NCI-H526 (cell line): ENCODE results near the gene ERC1.
A peak's percentile ranks its signal among the peaks of the same experiment; 100 is the strongest.

Source experiments
- DNase-seq, 2 experiments: peaks; one replicate each; lab custom pipeline; 2025; lab: John Stamatoyannopoulos, UW

ERC1 gene

DNA sequence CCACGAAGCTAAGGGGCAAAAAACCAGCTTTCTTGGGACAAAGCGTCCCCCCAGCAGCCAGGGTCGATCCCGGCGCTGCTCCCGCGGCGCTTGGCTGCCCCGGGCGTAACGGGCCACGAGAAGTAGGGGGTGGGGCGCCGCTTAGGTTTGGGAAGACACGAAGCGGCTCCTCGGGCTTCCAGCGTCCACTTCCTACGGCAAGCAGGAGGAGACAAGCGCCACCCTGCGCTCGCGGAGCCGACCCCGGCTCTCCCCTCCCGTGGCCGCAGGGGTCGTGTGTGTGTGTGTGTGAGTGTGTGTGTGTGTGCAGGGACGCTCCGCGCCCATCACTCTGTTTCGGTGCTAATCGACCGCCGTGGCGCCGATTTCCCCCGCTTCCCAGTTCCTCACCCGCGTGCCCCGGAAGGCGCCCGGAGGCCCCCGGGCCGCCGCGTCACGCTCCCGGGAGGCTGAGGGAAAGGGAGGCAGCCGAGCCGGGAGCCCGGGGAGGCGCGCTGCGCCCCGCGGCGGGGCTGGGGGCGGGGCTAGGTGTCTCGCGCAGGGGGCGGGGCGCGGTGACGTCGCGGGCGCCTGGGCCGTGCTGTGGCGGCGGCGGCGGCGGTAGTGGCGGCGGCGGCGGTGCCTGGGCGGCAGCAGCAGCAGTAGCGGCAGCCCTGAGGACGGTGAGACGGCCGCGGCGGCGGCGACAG is at the start of gene ERC1:
TSS of gene ERC1 (plus strand) at position 563 of the 689 bp plus-strand sequence. CDS start 36,681 bp downstream, outside the sequence.
- peak; percentile 67 to 94 for DNase-seq

DNA sequence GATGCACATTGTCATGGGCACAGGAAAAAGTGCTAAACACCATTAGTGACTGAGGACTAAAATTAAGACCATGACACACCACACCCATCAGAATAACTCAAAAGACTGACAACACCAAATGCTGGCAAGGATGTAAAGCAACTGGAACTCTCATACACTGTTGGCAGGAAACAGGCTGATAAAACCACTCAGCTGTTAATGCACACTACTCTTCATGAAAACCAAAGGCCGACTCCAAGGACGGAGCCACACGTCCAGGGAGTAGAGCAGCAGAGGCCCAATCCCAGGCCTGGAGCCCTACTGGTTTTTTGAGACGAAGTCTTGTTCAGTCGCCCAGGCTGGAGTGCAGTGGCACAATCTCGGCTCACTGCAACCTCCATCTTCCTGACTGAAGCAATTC is 48.0 kb upstream of the ERC1 start:
- DNase-seq, result no peak

DNA sequence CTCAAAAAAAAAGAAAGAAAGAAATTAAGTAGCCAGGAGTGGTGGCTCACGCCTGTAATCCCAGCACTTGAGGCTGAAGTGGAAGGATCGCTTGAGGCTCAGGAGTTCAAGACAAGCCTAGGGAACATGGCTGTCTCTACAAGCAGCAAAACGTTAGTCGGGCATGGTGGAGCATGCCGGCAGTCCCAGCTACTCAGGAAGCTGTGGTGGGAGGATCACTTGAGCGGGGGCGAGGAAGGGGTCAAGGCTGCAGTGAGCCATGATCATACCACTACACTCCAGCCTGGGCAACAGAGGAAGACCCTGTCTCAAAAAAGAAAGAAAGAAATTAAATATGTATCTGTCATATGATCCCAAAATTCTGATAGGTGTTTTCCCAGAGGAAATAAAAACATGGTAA is 46.8 kb upstream of the ERC1 start:
- DNase-seq, result no peak

DNA sequence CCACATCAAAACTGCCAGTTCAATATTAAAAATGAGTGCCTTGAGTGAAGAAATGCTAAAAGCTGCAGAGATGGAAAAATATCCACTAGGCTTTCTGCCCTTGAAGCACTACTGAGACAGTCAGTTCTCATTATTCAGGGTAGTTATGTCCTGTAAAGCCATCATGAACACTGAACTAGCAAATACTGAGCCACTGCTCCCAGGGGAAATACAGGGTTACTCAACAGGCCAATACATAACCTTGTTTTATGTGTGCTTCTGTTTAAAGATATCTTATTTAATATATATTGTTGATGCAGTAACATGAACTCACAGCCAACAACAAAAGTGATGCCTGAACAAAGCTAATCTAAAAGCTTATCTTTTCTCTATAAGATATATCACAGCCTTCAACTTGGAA is 44.8 kb upstream of the ERC1 start:
- DNase-seq, result no peak

DNA sequence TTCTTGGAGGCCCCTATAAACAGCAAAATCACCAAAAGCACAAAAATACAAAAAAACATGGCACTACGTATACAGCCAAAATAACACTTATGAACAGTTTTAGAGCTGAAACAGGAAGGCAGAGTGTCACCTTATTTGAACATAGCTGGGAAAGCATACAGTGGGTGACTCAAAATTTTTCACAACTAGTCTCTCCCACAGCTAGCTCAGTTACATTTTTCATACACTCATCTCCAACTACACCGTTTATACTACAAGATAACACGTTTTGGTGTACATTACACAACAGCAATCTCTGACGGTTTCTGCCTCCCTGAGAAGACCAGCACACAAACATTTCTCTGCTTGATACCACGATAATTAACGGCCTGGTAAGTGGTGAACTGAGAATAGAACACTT is 44.4 kb upstream of the ERC1 start:
- DNase-seq, result no peak

DNA sequence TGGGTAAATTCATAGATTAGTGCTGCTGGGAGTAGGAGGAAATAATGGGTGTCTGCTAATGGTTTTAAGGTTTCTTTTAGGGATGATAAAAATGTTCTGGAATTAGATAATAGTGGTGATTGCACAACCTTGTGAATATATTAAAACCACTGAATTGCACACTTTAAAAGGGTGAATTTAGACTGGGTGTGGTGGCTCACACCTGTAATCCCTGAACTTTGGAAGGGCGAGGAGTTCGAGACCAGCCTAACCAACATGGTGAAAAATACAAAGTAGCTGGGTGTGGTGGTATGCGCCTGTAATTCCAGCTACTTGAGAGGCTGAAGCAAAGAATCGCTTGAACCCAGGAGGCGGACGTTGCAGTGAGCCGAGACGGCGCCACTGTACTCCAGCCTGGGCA is 42.8 kb upstream of the ERC1 start:
- no peak for DNase-seq

DNA sequence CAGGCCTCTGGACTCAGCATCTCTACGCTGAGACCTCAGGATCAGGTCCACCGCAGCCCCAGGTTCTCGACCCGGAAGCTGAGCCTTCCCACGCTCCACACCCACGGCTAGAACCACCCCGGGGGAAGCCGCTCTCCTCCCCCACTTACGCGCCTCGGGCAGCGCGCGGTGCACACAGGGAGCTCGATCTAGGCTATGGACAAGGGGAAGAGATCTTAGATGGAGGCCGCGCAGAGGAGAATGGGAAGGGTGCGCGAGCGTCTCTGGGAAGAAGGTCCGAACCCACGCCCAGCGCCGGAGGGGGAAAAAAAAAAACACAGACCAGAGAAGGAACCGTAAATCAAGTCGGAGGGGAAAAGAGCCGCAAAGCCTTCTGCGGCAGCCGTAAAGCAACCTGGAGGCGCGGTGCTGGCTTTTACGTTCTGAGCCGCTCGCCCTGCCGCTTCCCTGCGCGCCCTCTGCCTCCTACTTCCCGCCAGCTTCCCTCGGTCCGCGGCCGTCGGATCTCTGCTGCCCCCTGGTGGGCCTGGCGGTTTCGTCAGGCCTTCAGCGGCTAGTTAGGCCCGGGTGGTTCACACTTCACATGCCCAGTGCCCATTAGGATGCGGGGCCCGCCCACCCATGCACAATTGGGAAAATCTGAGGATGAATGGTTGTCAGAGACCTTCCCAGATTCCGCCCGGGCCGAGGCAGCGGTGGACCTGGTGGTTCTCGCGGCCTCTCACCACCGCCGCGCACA is 41.4 kb upstream of the ERC1 start, which contains the start of gene RAD52:
TSS of gene RAD52 (minus strand) at position 242 of the 739 bp plus-strand sequence. CDS start 16,636 bp downstream, outside the sequence.
- DNase-seq, result peak; percentile 98 to 99

DNA sequence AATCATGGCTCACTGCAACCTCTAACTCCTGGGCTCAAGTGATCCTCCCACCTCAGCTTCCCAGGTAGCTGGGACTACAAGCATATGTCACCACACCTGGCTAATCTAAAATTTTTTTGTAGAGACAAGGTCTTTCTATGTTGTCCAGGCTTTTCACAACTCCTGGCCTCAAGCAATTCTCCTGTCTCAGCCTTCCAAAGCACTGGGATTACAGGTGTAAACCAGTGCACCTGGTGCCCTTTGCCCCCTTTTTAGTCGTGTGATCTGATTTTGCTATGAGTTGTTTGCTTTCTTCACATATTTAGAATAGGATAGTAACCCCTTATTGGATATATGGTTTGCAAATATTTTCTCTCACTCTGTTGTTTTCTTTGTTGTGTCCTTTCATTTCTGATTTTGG is 39.8 kb upstream of the ERC1 start:
- no peak for DNase-seq

DNA sequence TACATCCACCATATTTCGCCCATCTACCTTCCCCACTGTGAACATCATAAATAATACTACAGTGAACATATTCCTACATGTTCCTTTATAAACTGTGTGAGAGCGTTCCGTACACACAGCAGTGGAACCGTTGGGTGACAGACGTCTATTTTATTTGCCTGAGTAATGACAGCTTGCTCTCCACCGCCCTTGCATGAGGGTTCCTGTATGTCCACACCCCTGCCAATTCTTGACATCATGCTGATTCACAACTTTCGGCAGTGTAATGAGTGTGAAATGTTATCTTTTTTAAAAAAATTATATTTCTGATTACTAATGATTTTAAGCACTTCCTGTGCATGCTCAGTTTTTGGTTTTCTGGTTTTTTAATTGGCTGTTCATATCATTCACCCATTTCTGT is 37.2 kb upstream of the ERC1 start:
- peak; percentile 32 to 50 for DNase-seq

DNA sequence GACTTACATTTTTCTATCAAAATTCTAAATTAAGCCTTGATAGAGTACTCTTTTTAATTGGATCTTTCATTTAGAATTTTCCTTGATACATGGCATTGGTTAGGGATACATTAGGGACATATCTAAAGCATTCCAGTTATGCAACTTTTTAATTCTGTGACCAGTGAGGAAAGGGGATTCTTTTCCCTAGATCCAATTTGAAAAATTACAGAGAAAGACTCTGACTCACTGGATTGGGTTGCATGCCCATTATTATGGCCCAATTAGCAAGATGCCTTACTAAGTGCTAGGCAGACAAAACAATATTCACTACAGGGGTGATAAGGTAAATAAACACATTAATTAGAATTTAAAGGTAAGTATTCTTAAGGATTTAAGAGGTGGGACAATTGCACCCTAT is 36.3 kb upstream of the ERC1 start:
- no peak for DNase-seq

DNA sequence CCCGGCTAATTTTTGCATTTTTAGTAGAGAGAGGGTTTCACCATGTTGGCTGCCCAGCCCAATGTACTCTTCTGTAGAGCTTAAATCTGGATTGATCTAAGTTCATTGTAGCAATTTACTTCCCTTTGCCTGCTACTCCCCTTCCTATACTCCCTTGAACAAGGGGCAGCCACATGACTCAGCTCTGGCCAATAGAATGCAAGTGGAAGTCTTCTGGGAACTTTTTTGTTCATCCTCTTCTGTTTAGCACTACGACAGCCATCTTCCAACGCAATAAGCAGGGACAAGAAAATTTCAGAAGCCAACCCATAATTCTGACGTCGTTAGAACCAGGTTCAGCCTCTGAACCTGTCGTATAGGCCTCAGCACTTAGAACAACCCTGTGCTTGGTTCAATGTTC is 35.1 kb upstream of the ERC1 start:
- DNase-seq, result no peak

DNA sequence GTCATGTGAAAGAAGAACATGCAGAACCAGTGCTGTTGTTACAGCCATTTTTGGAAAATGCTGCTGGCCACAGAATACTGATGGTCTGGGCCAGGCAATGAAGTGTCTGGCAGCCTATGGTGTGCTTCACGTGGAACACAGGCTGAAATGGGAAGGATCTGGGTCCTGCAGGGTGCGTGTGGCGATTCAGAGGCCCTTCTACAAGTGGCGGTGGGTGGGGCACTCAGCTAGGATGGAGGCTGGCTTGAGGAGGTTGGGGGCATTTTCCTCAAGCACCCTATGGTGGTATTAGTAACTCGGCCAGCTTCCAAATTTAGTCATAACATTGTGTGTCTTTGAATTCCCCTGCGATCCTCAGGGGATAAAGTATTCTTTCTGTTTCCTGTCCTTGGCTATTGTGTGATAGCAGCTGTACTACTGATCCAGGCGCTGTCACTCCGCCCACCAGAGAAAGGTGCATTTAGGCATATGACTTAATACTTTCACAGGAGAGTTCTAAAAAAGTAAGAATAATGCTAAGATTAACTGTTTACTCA is 32.4 kb upstream of the ERC1 start:
- no peak for DNase-seq

DNA sequence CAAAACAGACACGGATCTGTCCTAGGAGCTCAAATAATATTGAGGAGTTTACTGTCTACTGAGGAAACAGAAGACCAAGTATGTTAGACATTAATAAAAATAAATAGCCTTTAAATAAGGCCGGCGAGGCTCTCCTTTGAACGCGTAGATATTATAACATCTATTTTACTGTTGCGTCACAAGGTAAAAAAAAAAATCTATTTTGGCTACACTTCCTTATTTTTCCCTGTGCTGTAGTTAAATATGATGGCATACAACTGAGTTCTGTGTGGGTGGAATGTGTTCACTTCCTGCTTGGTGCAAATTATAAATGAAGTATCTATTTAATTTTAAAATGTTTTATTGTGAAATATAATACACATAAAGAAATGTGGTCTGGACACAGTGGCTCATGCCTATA is 24.3 kb upstream of the ERC1 start:
- no peak for DNase-seq

DNA sequence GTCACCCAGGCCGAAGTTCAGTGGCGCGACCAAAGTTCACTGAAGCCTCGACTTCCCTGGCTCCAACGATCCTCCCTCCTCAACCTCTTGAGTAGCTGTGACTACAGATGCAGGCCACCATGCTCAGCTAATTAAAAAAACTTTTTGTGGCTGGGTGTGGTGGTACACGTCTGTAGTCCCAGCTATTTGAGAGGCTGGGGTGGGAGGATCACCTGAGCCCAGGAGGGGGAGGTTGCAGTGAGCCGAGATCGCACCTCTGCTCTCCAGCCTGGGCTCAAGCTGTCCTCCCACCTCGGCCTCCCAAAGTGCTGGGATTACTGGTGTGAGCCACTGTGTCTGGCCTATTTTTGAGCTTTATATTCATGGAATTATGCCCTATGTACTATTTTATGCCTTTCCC is 23.4 kb upstream of the ERC1 start:
- DNase-seq, result no peak

DNA sequence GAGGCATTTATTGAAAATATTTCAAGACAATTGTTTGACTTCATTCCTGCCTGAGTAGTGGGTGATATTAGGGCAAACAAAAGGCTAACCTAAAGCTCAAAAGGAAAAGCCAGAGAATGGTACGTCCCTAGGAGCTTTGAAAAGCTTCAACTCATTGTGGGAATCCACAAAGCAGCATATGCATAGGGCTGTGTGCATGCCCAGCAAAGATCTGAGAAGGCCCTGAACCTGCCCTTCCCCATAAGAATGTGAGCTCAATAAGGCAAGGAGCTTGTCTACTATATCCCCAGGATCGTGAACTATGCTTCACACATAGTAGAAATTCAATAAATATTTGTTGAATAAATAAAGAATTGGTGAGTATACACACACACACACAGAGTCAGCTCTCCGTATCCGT is 22.5 kb upstream of the ERC1 start:
- DNase-seq, result no peak

DNA sequence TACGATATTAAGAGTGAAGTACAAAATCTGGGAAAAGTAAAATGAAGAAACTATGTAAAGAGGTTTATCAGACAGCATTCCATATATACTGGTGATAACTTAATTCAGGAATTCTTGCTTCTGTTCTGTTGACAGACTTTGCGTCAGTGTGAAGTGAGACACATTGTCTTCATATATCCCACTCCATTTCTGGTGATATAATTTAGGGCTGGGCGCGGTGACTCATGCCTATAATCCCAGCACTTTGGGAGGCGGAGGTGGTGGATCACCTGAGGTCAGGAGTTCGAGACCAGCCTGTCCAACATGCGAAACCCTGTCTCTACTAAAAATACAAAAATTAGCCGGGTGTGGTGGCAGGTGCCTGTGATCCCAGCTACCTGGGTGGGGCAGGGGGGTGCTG is 21.2 kb upstream of the ERC1 start:
- DNase-seq, result no peak

DNA sequence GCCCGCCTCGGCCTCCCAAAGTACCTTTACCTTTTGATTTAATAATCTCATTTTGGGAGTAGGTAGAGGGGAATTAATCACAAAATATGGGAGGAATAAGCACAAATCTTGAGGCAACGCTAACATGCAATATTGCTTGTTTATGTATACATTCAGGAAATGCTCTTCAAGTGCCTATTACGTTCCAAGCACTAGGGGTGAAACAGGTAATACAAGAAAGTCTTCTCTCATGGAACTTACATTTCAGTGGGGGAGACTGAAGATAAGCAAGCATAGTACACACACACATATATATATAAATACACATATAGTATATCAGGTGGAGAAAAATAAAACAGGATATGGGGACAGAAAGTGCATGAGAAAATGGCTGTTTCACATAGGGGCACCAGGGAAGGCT is 19.0 kb upstream of the ERC1 start:
- DNase-seq, result no peak

DNA sequence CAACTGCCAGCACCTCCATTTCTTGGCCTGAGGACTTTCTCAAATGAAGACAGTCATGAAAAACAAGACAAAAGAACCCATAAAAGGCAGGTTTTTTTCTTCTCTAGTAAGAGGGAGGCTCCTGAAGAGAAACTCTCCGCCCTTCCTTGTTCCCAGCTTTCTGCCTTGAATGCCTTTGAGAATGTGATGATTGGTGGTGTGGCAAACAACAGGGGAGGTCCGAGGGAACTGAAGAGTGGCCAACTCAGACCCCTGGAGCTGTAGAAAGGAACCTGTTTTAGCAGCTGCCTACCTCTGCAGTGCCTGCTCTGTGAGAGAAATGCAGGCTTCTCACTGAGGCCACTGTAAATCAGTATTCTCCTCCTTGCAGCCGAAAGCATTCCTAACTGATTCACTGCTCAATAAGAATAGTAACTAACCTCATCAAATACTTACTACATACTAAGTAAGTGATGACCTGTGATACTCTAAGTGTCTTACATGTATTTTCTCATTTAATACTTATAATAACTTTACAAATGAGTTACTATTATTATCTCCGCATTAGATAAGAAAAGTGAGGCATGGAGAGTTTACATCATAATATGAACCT is 16.7 kb upstream of the ERC1 start:
- DNase-seq, result no peak

DNA sequence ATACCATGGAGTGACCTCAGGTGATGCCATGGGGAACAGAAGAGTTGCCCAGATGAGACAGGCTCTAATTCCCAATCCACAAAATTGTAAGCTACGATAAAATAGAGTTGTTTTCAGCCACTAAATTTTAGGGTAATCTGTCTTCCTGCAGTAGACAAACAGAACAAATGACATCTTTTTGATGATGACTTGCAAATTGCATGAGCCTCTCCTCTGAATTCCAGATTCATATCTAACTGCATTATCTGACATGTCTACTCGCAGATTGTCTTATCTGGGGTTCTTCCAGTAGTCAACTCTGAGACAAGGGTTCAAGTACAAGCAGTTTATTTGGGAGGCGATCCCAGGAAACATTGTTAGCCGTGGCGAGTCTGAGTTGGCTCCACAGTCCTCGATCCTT is 14.4 kb upstream of the ERC1 start:
- no peak for DNase-seq

DNA sequence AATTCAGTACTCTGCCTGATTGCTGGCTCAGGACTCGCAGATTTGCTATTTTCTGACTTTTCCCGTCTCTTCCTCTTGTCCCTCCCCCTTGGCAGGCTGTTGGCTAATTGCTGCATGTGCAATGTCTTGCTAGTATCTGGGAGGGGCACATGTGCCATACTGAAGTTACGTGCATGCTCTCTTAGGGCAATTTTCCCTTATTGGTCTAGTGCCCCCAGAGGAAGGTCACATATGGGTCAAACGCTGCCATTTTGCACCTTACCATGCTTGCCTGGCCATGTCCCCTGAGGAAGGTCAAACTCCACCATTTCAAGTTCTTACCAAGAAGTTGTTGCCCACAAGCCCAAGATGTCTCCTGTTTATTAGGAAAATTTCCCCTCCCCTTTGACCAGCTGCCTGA is 13.9 kb upstream of the ERC1 start:
- no peak for DNase-seq

DNA sequence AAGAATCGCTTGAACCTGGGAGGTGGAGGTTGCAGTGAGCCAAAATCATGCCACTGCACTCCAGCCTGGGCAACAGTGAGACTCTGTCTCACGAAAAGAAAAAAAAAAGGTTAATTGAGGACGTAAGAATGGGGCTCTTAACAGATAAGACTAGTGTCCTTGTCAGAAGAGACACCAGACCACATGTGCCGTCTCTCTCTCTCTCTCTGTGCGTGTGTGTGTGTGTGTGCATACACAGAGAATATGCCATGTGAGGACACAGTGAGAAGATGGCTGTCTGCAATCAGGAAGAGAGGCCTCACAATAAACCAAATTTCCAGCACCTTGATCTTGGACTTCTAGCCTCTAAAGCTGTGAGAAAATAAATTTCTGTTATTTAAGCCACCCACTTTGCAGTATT is 11.7 kb upstream of the ERC1 start:
- no peak for DNase-seq

DNA sequence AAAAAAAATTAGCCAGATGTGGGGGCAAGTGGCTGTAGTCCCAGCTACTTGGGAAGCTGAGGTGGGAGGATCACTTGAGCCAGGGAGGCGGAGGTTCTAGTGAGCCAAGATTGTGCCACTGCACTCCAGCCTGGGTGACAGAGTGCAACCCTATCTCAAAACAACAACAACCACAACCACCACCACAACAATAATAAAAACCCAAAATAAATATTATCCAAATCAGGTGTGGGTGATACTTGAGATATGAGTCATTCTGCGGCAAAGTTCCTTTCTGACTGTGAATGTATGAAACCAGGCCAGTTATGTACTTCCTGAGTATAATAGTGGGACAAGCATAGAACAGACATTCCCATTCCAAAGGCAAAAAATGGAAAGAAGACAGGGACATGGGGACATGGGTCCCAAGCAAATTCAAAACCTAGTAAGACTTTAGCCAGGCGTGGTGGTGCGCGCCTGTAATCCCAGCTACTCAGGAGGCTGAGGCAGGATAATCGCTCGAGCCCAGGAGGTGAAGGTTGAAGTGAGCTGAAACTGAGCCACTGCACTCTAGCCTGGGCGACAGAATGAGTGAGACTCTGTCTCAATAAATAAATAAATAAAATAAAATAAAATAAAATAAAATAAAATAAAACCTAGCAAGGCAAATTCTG is 9.7 kb upstream of the ERC1 start:
- DNase-seq, result no peak

DNA sequence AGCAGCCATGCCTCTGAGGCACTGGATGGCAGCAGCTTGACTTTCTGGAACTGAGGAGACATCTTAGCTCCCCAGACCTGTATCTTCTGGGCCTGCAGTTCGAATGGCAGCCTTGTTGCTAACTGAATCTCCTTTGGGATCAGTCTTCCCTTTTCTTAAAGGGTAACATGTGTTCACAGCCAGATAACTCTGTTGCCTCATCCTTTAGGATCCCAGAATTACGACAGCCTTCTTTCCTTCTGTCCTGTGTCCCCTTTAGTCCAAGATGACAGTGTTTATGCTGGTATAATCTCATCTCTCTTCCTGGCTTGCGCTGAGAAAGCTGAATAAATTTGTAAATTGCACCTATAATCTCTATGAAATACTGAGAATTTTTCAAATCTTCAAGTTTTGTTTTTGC is 9.1 kb upstream of the ERC1 start:
- DNase-seq, result no peak
